GM18498 (cell line): ENCODE results near the gene HTR2C.
"Not testable (repeated sequence)": the region's sequence is repeated elsewhere in the genome, so short reads cannot be mapped to it uniquely, and the experiment has no call there.

ENCODE experiments used
- ATAC-seq: cut with Tn5 transposase; IDR thresholded peaks from one replicate; pipeline ENCODE4 v1.9.1; 2021; ENCODE audit warnings: mild to moderate bottlenecking, moderate library complexity; ENCODE audit not compliant: unreplicated experiment

HTR2C gene

DNA sequence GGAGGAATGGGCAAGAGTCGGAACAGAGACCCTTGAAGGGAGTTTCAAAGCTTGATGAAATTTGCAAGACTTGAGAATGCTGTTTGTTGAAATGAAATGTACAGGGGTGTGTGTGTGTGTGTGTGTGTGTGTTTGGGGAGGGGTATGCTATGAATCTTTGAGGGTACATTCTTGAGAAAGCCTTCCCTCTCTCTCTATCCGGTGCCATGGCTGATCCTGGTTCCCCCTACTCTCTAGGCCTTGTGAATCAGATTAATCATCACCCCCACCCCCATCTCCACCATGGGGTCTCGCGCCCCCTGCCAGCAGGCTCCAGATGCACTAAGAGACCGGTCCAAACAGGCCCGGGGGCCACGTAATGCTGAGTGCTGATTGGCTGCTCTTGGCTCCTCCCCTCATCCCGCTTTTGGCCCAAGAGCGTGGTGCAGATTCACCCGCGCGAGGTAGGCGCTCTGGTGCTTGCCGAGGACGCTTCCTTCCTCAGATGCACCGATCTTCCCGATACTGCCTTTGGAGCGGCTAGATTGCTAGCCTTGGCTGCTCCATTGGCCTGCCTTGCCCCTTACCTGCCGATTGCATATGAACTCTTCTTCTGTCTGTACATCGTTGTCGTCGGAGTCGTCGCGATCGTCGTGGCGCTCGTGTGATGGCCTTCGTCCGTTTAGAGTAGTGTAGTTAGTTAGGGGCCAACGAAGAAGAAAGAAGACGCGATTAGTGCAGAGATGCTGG is at the start of gene HTR2C:
HTR2C (plus strand) TSS at position 441 of the 729 bp plus-strand sequence. CDS start 142,851 bp downstream, outside the sequence.
- ATAC-seq: no peak

DNA sequence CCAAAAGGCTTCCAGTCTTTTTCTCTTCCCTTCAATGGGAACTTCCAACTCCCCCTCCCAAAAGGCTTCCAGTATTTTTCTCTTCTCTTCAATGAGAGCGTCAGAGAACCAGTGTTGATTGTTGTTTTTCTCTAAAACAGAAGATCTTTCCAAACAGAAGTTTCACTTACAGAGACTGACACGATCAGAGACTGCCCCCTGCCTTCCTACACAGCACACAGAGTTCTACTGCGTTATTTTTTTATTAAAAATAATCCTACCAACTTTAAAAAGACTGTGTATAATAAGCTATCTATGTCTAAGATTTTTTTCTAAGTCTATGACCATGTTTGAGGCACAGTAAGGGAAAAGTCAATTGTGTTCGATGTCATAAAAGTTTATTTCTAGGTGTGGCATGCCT is 3.5 kb upstream of the HTR2C start:
- ATAC-seq: no peak

DNA sequence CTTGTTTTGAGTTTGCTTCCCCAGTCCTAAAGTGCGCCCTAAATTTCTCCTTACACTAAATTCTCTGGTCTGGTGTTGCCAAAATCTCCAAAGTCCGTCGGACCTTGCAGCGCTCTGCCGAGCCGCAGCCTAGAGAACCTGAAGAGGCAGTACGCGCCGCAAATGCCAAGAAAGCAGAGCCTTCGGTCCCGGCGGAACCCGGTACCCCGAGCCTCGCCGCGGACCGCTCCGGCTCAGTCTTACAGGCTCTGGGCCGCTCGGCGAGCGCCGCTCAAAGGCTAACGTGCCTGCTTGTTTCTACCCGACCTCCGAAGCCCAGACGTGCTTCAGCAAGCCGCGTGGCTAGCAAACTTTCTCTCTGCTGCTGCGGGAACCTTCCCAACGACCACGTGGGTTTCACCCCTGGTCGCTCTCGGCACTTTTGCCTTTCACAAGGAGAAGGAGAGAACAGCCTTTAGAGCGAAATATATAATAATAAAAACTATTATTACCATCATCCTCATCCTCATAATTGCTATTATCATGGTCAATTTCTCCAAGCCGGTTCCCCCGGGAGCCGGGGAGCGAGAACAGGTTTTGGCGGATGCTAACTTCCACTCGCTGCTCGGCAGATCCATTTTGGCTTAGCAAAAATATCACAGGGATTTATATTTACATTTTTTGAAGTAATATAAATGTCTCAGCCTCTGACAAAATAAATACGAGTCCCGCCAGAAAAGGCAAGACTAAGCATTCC is 2.2 kb upstream of the HTR2C start:
- no peak for ATAC-seq

DNA sequence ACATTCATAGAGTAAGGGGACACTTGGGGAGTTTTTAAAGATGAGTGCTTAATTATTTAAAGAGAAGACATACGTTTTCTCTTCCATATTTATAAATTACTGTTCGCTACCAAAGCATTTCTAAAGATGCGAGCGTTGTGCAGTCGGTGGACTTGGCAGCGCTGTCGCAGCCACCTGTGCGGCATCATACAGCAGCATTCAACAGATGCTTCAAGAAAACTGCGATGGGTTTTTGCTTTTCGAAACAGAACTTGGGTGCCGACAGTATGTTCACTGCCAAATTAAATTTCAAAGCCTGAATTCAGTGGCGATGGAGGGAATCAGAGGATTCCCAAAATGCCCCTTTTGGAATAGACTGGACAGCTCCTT is 1.6 kb upstream of the HTR2C start:
- no peak for ATAC-seq

DNA sequence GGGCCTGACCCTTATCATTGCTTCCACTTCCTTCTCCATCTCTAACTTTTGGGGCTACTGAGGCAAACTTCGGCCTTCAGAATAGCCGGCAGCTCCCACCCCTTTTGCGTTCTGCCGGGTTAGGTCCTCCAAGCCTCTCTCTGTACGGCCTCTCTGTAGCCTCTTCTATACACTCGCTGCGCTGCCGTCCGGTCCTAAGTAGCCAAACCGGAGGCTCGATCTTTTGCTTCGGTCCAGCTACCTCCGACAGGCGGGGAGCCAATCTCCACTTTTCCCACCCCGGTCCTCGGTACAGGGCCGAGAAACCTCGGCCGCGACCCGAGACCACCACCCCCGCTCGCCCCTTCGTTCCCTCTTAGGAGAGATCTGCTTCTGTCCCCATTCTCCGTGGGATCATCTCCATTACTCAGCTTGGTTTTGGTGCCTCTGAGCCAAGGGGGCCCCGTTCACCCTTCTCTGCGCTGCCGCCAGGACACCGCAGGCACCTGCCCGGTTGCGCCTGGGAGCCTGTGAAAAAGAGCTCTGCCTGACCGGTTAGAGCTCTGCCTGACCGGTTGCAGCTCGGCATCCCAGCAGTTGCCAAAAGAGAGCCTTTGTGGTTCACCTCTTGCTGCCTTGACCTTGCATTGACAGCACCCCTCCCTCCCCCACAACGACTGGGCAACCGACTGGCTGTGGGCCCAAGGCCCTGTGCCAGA is 1.0 kb upstream of the HTR2C start:
- ATAC-seq: no peak

DNA sequence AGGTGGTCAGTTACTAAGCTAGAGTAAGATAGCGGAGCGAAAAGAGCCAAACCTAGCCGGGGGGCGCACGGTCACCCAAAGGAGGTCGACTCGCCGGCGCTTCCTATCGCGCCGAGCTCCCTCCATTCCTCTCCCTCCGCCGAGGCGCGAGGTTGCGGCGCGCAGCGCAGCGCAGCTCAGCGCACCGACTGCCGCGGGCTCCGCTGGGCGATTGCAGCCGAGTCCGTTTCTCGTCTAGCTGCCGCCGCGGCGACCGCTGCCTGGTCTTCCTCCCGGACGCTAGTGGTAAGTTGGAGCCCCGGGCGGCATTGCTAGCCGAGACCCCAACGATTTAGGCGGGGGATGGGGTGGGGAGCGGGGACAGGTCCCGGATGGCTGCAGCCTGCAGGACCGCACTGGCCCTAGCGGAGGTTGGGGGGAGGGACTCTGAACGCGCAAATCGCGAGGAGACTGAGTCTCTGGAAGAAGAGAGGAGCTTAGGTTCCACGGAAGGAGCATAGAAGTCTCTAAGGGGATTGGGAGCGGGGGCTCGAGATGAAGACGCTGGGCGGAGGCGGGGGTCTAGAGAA is 573 bp downstream of the HTR2C start:
- no peak for ATAC-seq

DNA sequence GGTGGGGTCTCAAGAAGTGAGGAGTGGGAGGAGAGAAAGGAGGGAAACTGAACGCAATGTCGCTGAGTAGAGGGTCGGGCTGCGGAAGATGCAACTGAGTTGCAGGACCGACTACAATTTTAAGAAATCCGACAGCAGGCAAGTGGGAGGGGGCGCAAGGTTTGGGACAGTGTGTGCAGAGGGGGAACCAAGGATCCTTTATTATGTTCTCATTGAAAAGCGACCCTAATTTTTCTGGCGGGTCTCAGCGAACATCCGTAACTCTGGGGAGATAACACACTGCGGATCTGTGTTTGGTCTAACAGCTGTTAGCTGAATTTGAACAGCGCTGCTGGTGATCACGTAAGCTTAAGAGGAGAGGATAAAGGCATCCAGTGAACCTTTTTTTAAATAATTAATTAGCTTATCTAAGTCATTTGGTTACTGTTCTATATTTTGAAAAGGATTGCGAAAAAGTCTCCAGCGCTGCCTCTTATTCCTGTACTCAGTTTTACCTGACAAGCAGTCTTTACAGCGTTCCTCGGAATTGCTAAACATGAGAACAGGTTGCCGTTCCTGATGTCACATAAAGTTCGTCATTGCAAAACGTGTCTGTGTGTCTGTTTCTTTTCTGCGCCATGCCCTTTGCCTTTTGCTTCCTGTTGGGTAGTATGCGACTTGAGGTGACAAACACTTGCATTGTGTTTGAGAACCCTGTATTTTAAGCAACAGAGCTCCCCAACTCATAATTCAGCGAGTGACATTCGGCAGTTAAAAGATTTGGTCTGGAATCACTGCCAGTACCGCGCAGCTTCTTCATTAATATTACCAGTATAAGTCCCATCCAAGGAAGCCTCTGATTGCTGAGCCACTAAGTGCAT is 1.3 kb downstream of the HTR2C start:
- no peak for ATAC-seq

DNA sequence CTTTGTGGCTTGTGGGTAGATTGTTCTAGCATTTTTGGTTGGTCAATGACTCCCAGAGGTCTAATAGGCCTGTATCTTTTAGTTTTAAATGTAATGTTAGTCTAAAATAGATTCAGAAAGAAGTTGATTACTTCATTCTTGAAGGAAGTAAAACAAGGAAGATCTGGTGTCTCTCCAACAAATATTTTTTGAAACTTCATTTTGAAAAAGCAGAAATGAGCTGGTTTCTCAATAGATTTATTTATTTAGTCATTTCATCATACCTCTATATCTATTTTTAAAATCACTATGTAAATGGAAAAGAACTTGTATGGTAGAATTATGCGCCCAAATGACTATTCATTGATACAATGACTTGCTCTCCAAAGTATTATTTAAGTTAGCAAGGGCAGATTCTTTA is 7.2 kb downstream of the HTR2C start:
- no peak for ATAC-seq

DNA sequence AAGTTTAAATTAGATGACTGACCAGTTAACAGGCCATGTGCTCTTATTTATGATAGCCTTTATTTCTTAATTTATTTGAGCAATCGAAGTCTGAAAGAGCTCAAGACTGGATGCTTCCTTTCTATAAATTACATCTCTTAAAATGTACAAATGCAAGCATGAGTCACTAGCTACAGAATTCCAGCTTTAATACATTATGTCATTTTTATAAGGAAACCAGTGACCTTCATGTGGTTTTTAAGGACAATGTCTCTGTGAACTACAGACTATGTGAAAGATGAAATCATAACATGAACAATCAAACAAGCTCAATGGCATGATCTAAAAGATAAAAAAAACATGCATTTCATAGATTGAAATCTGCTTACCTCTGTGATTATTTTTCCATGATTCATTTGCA is 15.4 kb downstream of the HTR2C start:
- ATAC-seq: no peak

DNA sequence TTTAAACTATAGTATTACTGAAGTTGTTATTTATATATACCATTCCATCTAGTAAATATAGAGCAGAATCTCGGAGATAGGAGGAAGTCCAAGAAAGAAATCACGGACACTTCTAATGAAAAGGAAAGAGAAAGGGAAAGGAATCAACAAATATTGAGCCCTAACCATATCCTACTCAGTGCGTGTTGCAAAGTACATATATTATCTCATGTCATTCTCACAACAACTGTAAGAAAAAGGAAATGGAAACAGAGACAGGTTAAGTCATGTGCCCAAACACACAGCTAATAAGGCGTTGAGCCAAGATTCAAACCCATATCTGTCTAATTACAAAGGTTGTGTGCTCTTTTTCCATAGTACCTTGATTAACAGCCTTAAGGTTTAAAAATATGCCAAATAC is 16.0 kb downstream of the HTR2C start:
- ATAC-seq: no peak

DNA sequence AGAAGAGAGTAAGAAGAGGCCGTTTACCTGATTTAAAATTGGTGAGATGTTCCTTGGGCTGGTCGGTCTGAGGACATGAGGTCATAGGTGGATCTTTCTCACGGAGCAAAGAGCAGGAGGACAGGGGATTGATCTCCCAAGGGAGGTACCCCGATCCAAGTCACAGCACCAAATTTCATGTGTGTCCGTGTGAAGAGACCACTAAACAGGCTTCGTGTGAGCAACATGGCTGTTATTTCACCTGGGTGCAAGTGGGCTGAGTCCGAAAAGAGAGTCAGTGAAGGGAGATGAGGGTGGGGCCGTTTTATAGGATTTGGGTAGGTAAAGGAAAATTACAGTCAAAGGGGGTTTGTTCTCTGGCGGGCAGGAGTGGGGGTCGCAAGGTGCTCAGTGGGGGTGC is 22.7 kb downstream of the HTR2C start:
- ATAC-seq: not testable (repeated sequence)

DNA sequence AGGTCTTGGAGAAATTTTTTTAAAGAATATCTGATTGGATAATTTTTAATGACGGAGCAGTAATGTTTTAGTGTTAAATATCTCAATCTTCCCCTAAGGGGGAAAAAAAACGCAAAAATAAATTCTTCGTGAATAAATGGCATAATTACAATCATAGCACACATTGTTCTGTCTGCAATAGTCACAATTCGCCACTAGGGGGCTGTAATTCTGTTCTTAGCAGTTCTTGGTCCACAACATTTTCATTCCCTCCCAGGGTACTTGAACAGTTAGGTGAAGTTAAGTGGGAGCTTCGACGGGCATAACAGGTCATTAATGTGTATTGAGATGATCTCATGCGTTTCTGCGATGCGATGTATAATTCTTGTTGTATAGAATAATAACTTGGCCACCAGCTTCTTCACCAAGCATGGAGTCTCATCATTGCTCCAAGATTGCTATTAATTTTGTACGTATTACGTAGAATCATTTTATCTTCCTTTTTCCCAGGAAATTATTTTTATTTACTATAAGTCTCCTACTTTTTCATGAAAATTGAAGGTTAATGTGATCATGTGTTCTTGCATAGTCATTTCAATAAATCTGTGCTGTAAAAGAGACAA is 27.2 kb downstream of the HTR2C start:
- no peak for ATAC-seq

DNA sequence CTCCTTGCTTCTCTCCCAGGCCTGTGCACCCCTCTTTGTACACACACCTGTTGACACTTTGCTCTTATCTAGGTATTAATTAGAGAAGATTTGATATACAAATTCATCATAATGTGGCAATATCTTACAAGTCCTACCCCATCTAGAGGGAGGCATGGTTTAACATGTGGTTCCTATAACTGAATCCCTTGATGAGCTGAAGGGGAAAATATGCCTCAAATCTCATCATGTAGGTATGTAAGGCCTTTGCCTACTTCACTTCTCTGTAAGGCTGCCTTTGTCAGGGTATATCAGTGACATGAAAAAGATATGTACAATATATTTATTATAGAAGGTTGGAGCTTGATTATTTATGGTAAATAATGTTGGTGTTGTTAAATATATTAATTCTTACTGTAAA is 31.9 kb downstream of the HTR2C start:
- ATAC-seq: no peak

DNA sequence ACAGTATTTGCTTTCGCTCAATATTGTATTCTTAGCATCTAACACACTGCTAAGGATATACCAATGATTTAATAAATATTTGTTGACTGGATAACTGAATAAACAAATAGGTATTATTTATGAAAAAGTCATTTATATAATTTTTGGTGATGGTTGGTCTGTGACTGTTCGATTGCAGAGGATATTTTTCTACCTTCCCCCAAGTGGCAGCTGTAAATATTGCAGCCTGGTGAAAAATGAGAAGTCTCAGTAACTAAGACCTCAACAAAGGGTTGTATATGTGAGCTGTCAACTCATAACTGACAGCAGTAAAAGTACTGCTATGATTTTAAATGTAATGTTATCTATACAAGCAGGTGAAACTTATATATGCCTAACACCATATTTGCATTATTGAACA is 36.0 kb downstream of the HTR2C start:
- ATAC-seq: no peak

DNA sequence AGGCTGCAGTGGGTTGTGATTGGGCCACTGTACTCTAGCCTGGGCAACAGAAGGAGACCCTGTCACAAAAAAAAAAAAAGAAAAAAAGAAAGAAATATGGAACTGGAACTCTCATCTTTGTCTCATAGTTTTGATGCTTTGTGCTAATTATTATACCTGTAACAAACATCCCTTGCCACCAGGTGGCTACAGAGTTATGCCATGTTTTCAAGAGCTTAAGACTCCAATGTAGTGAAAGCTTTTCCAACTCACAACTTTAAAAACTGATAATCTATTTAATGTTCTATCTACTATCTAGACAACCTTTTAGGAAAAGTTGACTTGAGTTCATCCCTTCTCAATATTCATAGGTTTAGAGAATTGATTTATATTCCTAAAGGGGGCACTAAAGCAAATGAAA is 42.4 kb downstream of the HTR2C start:
- ATAC-seq: no peak

DNA sequence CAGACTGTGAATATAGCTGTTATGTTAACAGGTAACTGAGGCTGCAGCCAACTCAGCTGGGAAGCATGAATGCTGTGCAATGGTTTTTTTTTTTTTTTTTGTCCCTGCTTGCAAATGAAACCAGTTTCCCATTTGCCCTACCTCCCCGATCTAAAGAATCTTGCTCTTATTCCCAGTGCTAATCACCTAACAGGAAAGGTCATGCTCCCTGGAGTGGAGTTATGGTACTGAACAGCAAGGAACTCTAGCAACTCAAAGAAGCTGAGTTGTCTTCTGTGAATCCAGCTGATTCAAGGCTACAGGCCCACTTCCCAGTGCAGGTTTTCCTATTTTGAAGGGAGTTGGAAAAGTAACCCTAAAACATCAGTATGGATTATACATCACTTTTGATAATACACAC is 52.1 kb downstream of the HTR2C start:
- no peak for ATAC-seq

DNA sequence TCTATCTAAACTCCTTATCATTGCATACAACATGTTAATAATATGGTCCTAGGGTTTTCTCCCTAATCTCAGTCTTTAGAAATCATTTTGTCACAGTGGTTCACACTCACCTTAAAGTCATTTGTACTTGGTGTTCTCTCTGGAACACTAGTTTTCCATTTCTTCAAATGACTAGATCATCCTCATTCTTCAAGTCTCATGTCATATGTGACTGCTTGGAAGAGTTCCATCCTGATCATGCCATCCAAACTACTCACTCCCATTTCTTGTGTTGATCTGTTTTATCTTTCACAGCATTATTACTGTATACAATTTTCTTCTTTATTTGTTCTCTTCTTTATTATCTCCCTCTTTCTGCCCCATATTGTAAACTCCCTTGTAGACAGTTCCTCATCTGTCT is 66.5 kb downstream of the HTR2C start:
- no peak for ATAC-seq

DNA sequence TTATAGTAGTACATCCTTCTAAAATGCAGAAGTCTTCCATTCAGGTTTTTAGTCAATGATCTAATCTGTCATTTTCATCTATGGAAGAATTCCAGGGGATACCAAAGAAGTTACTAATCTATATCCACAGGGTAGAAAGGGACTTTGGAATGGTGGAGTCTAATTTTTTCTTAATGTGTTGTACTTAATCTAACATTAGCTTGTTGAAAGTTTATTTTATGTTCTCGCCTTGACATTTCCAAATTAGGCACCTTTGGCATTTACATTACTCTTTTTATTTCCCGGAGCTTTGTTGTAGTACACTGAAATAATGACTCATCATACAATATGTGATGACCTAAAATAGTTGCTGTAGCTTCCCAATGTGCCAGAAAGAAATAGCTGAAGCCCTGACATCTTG is 91.5 kb downstream of the HTR2C start:
- no peak for ATAC-seq

DNA sequence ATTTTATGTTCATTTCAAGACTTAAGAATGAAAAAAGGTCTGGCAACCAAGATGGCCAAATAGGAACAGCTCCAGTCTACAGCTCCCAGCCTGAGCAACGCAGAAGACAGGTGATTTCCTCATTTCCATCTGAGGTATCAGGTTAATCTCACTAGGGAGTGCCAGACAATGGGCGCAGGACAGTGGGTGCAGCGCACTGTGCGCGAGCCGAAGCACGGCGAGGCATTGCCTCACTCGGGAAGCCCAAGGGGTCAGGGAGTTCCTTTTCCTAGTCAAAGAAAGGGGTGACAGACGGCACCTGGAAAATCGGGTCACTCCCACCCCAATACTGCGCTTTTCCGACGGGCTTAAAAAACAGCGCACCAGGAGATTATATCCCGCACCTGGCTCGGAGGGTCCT is 116.6 kb downstream of the HTR2C start:
- not testable (repeated sequence) for ATAC-seq

DNA sequence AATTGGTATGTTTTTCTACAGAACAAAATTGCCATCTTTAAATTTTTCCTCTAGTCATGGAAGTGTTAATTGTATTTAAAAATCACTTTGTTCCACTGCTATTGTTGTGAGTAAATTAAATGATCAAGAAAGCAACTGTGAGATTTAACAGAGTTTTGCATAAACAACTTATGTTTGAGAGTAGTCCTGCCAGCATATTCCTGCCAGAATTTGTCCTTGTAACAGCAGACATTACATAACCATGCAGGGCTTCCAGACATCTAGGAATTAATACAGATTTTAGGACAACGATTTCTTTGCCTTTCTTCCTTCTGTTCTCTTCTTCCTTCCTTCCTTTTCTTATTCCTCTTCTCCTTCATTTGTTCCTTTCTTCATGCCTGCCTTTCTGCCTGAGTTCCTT is 125.5 kb downstream of the HTR2C start:
- no peak for ATAC-seq
